ENCODE results near the gene TUBGCP6.

TUBGCP6 gene

GRCh38 chr22:50190941-50191741 lies 53.7 kb downstream of the TUBGCP6 start:
- peak overlapping the region; percentile 39; the same call in 1 of the 2 replicates for H3K4me3 ChIP-seq (ENCODE audit: low read length)
- no peak for TF ChIP-seq ZNF274 (IDR thresholded peaks at IDR 0.05; ENCODE audit: low read depth, low read length)

GRCh38 chr22:50190182-50190940 lies 54.5 kb downstream of the TUBGCP6 start:
- no peak for TF ChIP-seq ZNF274 (IDR thresholded peaks at IDR 0.05; ENCODE audit: low read depth, low read length)
- peak overlapping the region; percentile 45; the same call in 1 of the 2 replicates for H3K4me3 ChIP-seq (ENCODE audit: low read length)

GRCh38 chr22:50189849-50190181 lies 55.0 kb downstream of the TUBGCP6 start:
- peak overlapping the region; percentile 45; the same call in 1 of the 2 replicates for H3K4me3 ChIP-seq (ENCODE audit: low read length)
- no peak for TF ChIP-seq ZNF274 (IDR thresholded peaks at IDR 0.05; ENCODE audit: low read depth, low read length)

- TF ChIP-seq ZNF274 (IDR thresholded peaks at IDR 0.05; ENCODE audit: low read depth, low read length), result no peak
- H3K4me3 ChIP-seq (ENCODE audit: low read length), result peak overlapping the region; percentile 45; the same call in 1 of the 2 replicates
Observed at GRCh38 chr22:50189184-50189848, 55.5 kb downstream of the TUBGCP6 start.

- no peak overlapping the region for H3K4me3 ChIP-seq (ENCODE audit: low read length)
- no peak for TF ChIP-seq ZNF274 (IDR thresholded peaks at IDR 0.05; ENCODE audit: low read depth, low read length)
Observed at GRCh38 chr22:50188356-50188755, 56.5 kb downstream of the TUBGCP6 start.

GRCh38 chr22:50186761-50187523 lies 57.9 kb downstream of the TUBGCP6 start:
- no peak for TF ChIP-seq ZNF274 (IDR thresholded peaks at IDR 0.05; ENCODE audit: low read depth, low read length)
- peak overlapping the region; percentile 77 for H3K4me3 ChIP-seq (ENCODE audit: low read length)

- TF ChIP-seq ZNF274 (IDR thresholded peaks at IDR 0.05; ENCODE audit: low read depth, low read length), result no peak
- peak overlapping the region; percentile 77 for H3K4me3 ChIP-seq (ENCODE audit: low read length)
Observed at GRCh38 chr22:50186181-50186714, 58.6 kb downstream of the TUBGCP6 start.

- H3K4me3 ChIP-seq (ENCODE audit: low read length), result peak within 1 kb of the TSS; percentile 77
- TF ChIP-seq ZNF274 (IDR thresholded peaks at IDR 0.05; ENCODE audit: low read depth, low read length), result no peak
Observed at GRCh38 chr22:50185375-50186087, 59.3 kb downstream of the TUBGCP6 start, which contains the start of gene TRABD. Gene TRABD (plus strand): TSS chr22:50185913. CDS start chr22:50193061, 7,148 bp downstream.

- peak overlapping the region; percentile 2; the same call in 1 of the 2 replicates for H3K4me3 ChIP-seq (ENCODE audit: low read length)
- no peak for TF ChIP-seq ZNF274 (IDR thresholded peaks at IDR 0.05; ENCODE audit: low read depth, low read length)
Observed at GRCh38 chr22:50184902-50185374, 59.9 kb downstream of the TUBGCP6 start.

- TF ChIP-seq ZNF274 (IDR thresholded peaks at IDR 0.05; ENCODE audit: low read depth, low read length), result no peak
Observed at GRCh38 chr22:50184004-50184901, 60.6 kb downstream of the TUBGCP6 start.

GRCh38 chr22:50183141-50183971 lies 61.5 kb downstream of the TUBGCP6 start:
- no peak overlapping the region for H3K4me3 ChIP-seq (ENCODE audit: low read length)
- TF ChIP-seq ZNF274 (IDR thresholded peaks at IDR 0.05; ENCODE audit: low read depth, low read length), result no peak

More at GRCh38 chr22:50184004-50184901, 60.6 kb downstream of the TUBGCP6 start:
- no peak overlapping the region for H3K4me3 ChIP-seq (ENCODE audit: low read length)

Data from GM08714 (cell line).